ENCODE measurements around the gene RBM4. TPM values are rescaled to one million over a fixed set of nuclear protein-coding genes. Genes with fewer than 3 reads are reported as not detected.

The RBM4 gene
- total RNA-seq, 1 donor, result 73.8 TPM

- H3K4me3 ChIP-seq (ENCODE audit: low read depth, low read length), result no peak overlapping the region
- TF ChIP-seq CTCF (IDR thresholded peaks at IDR 0.05; ENCODE audit: insufficient read depth, low read length), result no peak
- DNase-seq (ENCODE audit: low read depth), result no peak
Measured at GRCh38 chr11:66674964-66675602, 36.6 kb downstream of the RBM4 start.

DNA sequence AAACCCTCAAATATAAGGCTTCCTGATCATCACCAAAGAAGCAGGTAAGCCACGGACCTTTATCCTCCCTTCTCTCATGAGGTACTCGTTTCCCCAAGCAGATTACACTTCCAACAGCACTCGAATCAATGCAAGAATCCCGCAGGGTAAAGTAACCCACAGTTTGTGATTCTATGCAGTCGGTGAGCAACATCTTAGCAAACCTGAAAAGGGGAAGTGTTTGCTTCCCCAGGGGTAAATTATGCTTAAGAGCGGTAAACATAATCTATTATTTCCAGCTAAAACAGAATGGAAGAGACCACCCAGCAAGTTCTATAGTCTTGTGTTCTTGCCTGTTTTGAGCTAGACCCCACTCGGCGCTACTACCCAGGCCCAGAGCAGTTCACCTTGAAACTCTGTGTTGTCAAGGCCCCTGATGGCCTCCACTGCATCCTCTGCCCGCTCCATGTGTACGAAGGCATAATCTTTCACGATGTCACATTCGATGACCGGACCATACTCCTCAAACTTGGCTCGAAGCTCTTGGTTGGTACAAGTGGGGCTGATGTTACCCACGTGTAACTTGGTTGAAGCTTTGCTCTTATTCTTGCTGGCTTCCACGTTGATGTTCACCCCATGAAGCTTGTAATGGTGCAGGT, 37.9 kb downstream of the RBM4 start:
- TF ChIP-seq CTCF (IDR thresholded peaks at IDR 0.05; ENCODE audit: insufficient read depth, low read length), result no peak
- peak overlapping the region; percentile 82 for H3K4me3 ChIP-seq (ENCODE audit: low read depth, low read length)
- no peak for DNase-seq (ENCODE audit: low read depth)

DNA sequence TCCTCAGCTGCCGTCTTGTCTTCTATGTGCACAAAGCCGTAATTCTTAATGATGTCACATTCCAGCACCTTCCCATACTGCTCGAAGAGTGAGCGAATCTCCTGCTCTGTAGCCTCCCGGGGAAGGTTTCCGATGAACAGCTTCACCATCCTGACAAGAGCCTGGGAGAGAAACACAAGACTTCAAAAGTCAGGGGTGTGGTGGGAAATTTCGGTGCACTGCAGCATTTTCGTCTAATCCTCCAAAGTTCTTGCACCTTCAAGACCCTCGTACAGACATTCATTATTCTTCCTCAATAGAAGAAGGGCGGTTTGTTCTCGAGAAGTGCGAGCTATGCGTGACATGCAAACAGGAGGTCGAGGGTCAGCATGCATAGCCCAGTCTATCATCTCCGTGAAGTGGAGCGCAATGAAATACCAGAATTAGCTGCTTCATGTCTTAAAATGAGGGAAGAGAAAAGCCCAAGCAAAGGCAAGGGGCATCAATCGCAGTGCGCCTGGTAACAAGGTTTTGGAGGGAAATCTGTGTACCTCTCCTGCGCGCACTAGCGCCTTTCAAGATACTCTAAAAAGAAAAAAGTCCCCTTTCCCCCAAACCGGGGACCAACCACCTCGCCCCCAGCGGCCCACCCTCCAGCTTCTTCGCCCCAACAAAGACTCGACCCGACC, 38.6 kb downstream of the RBM4 start:
- DNase-seq (ENCODE audit: low read depth), result peak; percentile 18
- TF ChIP-seq CTCF (IDR thresholded peaks at IDR 0.05; ENCODE audit: insufficient read depth, low read length), result no peak
- H3K4me3 ChIP-seq (ENCODE audit: low read depth, low read length), result peak overlapping the region; percentile 82

- no peak for TF ChIP-seq CTCF (IDR thresholded peaks at IDR 0.05; ENCODE audit: insufficient read depth, low read length)
- peak; percentile 91 for DNase-seq (ENCODE audit: low read depth)
- H3K4me3 ChIP-seq (ENCODE audit: low read depth, low read length), result peak within 1 kb of the TSS; percentile 82
Measured at GRCh38 chr11:66677599-66678375, 39.3 kb downstream of the RBM4 start, which contains the start of gene RBM4B. RBM4B (minus strand) TSS chr11:66677887; CDS start chr11:66677079, 808 bp downstream.

DNA sequence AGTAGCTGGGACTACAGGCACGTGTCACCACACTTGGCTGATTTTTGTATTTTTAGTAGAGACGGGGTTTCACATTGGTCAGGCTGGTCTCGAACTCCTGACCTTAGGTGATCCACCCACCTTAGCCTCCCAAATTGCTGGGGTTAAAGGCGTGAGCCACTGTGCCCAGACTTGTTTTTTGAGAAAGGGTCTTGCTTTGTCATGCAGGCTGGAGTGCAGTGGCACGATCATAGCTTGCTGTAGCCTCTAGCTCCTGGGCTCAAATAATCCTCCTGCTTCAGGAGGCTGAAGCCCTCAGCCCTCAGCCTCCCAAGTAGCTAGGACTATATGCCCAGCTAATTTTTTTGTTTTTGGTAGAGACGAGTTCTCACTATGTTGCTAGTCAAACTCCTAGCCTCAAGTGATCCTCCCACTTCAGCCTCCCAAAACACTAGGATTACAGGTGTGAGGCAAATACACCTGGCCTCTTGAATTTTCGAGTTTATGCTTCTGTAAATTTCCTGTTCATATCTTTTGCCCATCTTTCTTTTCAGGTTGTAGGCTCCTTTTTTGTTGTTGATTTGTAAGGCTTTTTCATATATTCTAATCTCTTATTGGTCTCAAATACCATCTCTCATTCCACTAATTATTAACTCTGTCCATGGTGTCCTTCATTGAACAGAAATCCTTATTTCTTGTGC, 42.6 kb downstream of the RBM4 start:
- no peak for DNase-seq (ENCODE audit: low read depth)
- TF ChIP-seq CTCF (IDR thresholded peaks at IDR 0.05; ENCODE audit: insufficient read depth, low read length), result no peak
- H3K4me3 ChIP-seq (ENCODE audit: low read depth, low read length), result no peak overlapping the region

DNA sequence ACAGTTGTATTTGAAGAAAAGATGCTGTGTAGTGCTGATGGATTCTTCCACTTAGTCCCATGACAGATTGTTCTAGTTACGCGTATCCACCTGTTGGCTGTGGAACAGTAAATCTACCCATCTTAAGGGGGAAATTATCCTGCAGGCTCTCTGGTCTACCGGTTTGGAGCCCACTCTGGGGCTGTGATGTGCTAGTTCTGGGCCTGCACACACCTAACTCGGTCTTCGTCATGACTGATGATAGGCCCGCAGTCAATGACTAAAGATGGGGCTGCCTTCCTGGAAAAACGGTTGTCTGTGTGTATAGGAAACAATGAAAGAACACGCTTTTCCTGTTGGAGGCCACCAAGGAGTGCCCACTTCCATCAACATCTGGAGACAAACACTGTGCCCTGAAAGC, 45.4 kb downstream of the RBM4 start:
- TF ChIP-seq CTCF (IDR thresholded peaks at IDR 0.05; ENCODE audit: insufficient read depth, low read length), result no peak
- no peak overlapping the region for H3K4me3 ChIP-seq (ENCODE audit: low read depth, low read length)
- no peak for DNase-seq (ENCODE audit: low read depth)
